HG03095 (cell line): ENCODE data around the gene MOCS1.

Experiments used
- ATAC-seq: cut with Tn5 transposase; IDR thresholded peaks from one replicate; pipeline ENCODE4 v1.9.1; 2021; ENCODE audit warnings: moderate library complexity; ENCODE audit not compliant: unreplicated experiment

MOCS1 gene

DNA sequence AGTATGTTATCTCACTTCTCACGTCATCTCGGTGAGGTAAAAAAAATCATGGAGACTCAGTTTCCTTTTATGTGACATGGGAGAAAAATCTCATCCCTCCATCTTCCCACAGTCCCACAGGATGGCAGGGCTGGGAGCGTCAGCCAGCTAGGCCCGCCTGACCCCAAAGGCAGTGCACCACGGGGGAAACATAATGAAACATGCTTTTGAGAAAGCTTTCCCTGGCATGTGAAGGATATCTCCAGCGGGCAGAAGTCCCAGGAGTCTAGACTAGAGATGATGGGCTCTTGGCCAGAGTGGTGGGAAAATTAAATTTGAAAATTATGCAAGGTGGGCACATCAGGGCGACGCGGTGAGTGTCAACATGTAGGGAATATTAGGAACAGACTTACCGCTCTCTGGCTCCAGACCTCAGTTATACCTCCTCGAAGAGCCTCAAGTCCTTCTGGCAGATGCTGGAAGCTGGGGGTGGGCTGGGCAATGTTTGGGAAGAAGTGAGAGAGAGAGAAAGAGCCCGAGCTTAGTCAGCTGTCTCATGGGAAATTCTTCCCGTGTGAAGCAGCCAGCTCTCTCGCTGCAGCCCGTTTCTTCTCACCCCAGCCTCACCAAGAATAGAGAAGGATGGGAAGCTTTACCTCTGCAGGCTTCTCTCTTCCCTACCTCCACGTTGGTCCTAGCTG, 52.3 kb downstream of the MOCS1 start:
- ATAC-seq, result no peak

DNA sequence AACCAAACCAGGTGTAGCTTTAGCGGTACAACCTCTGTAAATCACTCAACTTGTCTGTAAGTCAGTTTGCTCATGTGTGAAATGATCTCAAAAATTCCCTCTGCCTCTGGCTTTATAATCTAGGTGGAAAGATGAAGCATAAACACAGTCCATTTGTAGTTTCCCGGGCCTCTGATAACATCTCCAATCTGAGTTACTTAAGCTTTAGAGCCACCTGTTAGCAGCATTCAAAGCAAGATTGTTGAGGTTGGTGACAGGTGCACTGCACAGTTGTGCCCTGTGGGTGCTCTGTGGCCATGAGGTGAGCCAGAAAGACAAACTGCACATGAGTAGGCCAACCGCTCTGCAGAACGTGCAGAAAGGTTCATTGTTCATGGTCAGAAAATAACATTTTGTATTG, 53.7 kb downstream of the MOCS1 start:
- no peak for ATAC-seq

DNA sequence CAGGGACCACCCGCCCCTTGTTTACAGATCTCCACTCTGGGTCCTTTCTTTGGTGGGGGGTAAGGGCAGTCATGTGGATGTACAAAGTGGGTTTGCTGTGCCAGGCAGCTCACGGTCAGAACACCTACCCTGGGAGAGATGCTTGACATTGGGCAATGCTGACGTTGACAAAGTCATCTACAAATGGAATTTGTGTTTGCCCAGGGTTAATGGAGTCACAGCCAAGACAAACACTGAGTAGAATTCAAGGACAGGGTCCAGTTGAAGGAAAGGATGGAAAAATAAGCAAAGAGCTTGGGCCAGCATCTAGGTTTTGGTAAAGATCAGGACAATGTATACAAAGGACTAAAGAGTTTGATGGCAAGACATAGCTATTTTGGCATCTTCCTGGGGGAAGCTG, 54.7 kb downstream of the MOCS1 start:
- no peak for ATAC-seq

DNA sequence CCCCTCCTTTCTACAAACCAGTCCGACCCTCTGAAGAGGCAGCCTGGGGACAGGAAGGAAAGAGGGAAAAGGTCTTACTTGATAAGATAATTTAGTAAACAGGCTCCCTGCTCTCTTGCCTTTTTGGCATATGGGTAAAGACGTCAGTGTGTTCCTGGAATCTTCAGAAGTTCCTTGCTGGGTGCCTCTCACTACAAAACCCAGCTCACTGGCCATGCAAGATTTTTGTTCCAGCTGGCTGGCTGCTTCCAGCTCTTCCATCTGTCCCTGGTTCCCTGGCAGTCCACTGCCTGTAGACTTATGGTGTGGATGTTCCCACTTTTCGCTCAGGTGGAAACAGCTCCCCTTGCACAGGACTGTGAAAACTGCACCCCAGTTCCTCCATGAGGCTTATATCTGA, 57.4 kb downstream of the MOCS1 start:
- ATAC-seq, result no peak

GRCh38 chr6:39876111-39876510, 58.2 kb downstream of the MOCS1 start:
- no peak for ATAC-seq

GRCh38 chr6:39873439-39873838, 60.8 kb downstream of the MOCS1 start:
- ATAC-seq, result no peak

- no peak for ATAC-seq
These were observed 63.3 kb downstream of the MOCS1 start for GRCh38 chr6:39870950-39871349.

DNA sequence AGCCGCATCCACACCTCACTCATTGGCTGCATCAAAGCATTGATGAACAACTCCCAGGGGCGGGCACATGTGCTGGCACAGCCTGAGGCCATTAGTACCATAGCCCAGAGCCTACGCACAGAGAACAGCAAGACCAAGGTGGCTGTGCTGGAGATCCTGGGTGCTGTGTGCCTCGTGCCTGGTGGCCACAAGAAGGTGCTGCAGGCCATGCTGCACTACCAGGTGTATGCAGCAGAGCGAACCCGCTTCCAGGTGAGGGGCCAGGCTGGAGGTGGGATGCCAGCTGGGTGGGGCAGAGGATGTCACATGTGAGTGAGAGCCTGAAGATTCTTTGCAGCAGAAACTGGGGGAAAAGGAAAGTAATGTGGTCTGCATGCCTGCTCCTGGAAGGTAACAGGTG, 66.7 kb downstream of the MOCS1 start:
- no peak for ATAC-seq

DNA sequence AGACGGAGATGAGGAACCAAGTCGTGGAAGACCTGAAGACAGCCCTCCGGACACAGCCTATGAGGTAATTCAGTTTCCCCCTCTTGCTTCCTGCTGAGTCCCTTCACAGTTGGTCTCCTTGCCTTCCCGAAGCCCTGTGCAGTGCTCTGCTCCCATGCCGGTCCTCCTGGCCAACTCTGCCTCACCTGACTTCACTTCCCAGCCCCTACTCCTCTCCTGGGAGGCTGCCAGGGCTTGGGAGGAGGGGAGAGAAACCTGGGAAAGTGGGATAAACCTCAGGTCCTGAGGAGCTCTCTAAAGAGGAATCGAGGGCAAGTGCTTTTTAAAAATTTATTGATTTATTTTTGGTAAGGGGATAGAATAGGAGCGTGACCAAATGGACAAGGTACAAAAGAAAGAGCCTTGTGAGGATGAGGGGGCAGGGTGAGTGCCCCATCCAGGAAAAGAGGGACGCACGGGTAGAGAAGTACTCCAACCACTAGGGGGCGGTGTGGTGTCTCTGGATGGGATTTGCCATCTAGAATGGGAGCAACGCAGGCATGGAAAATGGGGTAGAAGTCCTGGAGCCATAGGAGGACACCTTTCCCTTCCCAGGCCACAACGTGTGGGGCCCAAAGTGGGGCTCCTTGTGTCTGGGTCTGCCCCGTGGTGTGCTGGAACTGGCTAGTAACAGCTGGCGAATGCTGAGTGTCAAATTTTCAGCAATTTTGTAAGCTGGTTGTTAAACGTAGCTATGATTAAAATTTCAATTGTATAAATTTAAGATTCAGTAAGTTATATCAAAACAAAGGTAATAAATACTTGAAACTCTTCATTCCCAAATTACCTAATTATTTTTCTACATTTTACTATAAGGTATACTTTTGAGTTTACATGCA, 69.0 kb downstream of the MOCS1 start:
- no peak for ATAC-seq

DNA sequence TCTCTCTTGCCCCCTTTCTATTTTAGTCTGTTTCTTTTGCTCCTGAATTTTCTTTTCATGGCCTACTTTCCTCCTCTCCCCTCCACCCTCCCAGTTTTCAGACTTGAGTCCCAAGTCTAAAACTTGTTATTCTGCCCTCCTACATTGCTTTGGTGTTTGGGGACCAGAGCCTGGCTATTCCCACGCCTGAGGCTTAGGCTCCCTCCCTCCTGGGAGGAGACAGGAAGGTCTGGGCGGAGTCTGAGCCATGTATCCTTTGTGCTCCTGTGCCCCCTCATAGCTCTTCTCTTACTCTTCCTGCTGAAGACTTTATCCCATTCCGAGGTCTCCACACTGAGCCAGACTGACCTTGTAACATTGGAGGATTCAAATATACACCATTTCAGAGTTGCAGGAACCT, 72.6 kb downstream of the MOCS1 start:
- no peak for ATAC-seq

GRCh38 chr6:39859025-39859424, 75.2 kb downstream of the MOCS1 start:
- no peak for ATAC-seq

DNA sequence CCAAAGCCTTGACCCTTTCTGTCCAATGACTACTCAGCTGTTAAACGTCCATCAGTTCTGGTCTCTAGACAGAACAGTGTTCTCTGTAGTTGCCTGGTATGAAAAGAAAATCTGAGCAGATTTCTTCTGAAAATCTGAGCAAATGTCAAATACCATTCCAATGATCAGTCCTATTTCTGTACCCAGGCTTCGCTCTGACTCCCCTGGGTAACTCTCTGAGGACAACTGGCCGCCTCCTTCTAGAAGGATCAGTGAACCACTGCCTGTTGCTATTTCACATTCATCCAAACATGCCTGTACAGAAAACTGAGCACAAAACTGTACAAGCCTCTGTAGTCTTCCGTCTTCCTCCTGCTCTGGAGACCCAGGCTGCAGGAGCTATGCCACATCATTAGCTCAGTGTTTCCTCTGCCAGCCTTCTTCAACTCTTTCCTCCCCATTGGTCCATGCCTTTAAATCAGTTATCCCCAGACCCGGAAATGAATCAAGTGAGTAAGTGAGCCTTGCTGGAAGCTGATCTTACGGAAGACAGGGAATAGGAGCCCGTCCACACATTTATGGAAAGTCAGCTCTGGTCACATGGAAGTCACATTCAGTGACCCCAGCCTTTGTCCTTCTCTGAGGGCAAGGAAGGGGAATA, 78.8 kb downstream of the MOCS1 start:
- ATAC-seq, result no peak
